VCaP (cell line): ENCODE results near the gene FAM210A.

Experiments
- H3K27ac ChIP-seq: fragments of 450-650 bp; 2 replicates; pipeline ENCODE4 v1.5.1; 2017
- TF ChIP-seq, protein P1 (sequence below): fragments of 450-650 bp; conservative IDR thresholded peaks from 2 replicates; pipeline ENCODE4 v1.5.1; 2017; ENCODE audit warnings: mild to moderate bottlenecking, moderate library complexity

Gene FAM210A

GRCh38 chr18:13676471-13676870 is 49.9 kb downstream of the FAM210A start:
- TF ChIP-seq, protein P1, sequence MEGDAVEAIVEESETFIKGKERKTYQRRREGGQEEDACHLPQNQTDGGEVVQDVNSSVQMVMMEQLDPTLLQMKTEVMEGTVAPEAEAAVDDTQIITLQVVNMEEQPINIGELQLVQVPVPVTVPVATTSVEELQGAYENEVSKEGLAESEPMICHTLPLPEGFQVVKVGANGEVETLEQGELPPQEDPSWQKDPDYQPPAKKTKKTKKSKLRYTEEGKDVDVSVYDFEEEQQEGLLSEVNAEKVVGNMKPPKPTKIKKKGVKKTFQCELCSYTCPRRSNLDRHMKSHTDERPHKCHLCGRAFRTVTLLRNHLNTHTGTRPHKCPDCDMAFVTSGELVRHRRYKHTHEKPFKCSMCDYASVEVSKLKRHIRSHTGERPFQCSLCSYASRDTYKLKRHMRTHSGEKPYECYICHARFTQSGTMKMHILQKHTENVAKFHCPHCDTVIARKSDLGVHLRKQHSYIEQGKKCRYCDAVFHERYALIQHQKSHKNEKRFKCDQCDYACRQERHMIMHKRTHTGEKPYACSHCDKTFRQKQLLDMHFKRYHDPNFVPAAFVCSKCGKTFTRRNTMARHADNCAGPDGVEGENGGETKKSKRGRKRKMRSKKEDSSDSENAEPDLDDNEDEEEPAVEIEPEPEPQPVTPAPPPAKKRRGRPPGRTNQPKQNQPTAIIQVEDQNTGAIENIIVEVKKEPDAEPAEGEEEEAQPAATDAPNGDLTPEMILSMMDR: no peak
- no peak overlapping the region for H3K27ac ChIP-seq

DNA sequence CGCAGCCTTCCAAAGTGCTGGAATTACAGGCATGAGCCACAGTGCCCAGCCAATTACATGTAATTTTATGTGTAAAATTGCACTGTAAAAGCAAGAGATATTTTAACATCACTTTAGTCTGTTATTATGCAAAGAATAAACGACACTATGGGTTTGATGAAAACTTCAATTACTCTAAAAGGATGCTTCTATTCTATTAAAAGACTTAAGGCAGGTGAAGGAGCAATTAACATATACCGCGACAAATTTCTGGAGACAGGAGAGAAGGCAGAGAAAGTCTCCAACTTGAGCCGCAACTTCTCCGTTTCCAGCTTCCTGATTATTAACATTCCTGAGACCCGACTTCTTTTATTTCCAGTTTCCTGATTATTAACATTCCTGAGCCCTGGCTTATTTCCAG is 53.7 kb downstream of the FAM210A start:
- TF ChIP-seq, protein P1: no peak
- H3K27ac ChIP-seq: no peak overlapping the region

DNA sequence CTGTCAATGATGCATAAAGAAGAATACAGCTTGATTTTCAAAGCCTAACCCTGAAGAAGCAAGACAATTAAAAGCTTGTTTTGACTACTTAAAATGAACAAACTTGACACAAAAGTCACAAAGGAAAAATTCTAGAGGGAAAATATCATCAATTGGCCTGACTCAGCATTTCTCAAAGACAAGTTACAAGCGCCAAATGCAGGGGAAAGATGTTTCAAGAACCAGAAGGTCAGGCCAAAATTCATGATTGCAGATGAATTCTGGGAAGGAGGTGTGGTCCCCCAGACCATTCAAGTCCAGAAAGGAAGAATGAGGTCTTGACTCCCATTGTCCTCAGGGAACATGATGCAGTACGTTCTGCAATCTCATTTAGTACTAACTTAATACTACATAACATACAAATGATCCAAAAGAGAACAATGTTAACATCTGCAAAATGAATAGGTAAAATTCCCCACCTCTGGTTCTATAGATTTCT is 64.5 kb downstream of the FAM210A start:
- TF ChIP-seq, protein P1: no peak

DNA sequence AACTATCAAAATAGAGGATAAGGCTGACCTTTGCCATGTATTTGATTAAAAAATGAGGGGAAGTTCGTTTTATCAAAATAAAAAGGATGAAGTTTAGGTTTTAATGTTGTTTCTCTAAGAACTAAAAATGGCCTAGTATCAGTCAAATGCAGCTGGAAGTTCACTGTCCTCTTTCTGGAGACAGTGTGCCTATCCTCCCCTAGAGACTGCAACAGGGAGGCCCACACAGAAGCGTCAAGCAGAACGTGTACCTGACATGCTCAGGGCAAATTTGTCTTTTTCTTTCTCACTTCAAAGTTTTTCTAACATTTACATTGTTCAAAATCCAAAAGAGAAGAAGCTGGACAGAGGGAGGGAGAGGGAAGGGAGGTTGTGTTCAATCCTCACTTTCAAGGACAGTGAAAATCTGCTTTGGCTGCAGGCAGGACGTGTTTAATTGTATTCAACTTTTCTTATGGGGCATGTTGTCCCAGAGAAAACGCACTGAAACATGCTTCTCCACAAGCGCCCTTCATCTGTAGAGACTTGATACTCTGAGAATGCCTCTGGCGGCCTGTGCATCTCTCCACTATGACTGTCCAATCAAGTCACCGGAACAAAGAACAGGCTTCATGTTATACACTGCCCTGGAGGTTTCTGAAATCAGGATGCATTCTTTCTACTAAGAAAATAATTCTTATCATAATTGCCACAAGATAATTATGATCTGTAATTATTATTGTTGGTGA is 65.1 kb downstream of the FAM210A start:
- TF ChIP-seq, protein P1: no peak
- no peak overlapping the region for H3K27ac ChIP-seq

More for the DNA sequence above, 64.5 kb downstream of the FAM210A start:
- no peak overlapping the region for H3K27ac ChIP-seq

DNA sequence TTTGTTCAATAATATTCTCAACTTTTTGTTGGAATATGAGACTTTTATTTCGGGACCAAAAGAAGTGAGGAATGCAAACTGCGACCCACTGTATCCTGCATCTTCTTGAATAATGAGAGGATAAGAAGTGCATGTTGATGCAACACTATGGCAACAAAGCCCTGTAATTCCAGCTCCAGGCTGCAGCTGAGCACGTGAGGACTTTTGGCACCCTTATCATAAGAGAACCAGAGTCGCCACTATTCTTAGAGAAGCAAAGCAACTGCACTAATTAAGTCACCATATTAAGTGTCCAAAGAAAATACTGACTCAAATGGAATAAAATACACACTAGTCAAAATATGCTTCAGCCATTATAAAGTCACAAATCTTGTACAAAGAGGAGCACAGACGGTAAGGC is 65.8 kb downstream of the FAM210A start:
- TF ChIP-seq, protein P1: no peak

GRCh38 chr18:13658436-13659204 is 67.7 kb downstream of the FAM210A start:
- no peak overlapping the region for H3K27ac ChIP-seq
- TF ChIP-seq, protein P1: no peak

More for the DNA sequence above, 65.8 kb downstream of the FAM210A start:
- H3K27ac ChIP-seq: no peak overlapping the region

- H3K27ac ChIP-seq: no peak overlapping the region
- TF ChIP-seq, protein P1: no peak
These were observed 68.4 kb downstream of the FAM210A start for GRCh38 chr18:13657974-13658373.
